OCI-LY1 (cell line): ENCODE results near the gene MRPS27.
A peak's percentile ranks its signal among the peaks of the same experiment; 100 is the strongest.

ENCODE experiments used
- EZH2 ChIP-seq: fragments of 200-600 bp; sonication (generic), shearing (Covaris generic); IDR thresholded peaks from 2 replicates; pipeline ENCODE4 v1.8.0; 2017; ENCODE audit warnings: borderline replicate concordance, mixed run types, mild to moderate bottlenecking, antibody characterized with exemption, low read length, moderate library complexity, mixed read lengths
- TF ChIP-seq, protein P1 (sequence below): fragments of 200-600 bp; sonication (generic), shearing (Covaris generic); IDR thresholded peaks from 2 replicates; pipeline ENCODE4 v1.5.1; 2017; ENCODE audit warnings: mild to moderate bottlenecking, antibody characterized with exemption, low read length, moderate library complexity, mixed read lengths

DNA sequence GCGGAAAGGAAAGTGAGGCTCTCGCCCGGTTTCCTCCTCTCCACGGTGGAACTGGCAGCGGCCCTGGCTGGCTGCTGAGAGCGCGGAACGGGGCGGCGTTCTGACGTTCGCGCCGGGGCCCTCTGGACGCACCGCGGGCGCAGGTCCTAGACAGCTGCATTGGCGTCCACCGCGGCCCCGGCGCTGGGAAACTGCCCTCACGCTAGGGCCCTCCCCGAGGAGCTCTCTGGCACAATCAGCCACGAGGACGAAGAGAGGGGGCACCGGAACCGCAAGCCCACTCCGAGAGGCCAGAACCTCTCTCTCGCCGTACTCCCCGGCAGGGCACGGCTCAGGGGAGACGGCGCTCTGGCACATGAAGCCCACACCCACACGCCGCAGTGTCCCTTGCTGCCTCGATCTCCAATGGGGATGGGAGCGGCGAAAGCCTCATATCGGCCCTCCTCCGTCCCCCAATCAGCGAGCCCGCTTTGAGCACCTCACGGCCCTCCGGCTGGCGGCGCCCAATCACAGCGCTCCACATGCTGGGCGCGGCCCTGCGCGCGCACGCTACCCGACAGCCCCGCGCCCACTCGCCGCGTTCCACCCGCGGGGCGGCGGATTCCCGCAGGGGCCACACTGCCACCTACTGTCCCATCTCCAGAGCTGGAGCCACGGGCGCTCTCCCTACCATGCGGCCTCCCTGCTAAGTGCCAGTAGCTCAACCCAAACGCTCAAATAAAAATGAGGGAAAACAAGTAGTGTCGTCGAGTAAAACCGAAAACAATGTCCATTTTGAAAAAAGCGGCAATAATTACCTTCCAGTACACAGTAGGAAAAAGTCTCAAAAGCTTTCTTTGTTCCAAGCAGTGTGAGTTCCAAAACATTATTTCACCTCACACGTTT lies 11.8 kb downstream of the MRPS27 start:
- TF ChIP-seq, protein P1, sequence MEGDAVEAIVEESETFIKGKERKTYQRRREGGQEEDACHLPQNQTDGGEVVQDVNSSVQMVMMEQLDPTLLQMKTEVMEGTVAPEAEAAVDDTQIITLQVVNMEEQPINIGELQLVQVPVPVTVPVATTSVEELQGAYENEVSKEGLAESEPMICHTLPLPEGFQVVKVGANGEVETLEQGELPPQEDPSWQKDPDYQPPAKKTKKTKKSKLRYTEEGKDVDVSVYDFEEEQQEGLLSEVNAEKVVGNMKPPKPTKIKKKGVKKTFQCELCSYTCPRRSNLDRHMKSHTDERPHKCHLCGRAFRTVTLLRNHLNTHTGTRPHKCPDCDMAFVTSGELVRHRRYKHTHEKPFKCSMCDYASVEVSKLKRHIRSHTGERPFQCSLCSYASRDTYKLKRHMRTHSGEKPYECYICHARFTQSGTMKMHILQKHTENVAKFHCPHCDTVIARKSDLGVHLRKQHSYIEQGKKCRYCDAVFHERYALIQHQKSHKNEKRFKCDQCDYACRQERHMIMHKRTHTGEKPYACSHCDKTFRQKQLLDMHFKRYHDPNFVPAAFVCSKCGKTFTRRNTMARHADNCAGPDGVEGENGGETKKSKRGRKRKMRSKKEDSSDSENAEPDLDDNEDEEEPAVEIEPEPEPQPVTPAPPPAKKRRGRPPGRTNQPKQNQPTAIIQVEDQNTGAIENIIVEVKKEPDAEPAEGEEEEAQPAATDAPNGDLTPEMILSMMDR: peak; percentile 84
- no peak for TF ChIP-seq EZH2
